T-cell (primary cell): ENCODE measurements around the gene CEP85L. TPM values are rescaled to one million over a fixed set of nuclear protein-coding genes. Genes with fewer than 3 reads are reported as not detected.
A peak's percentile ranks its signal among the peaks of the same experiment; 100 is the strongest.

ENCODE experiments used
- ATAC-seq, 4 experiments: fragments of 200-7000 bp in 3 of 4; fragments of 150-1000 bp in 1 of 4; cut with Tn5 transposase; replicated peaks in 1 of 4; 1 replicate in 3 of 4; 2 replicates in 1 of 4; pipeline ENCODE4 v1.10.0; 2021; ENCODE audit warnings: moderate library complexity in 3 of 4, mild to moderate bottlenecking in 2 of 4, moderate number of reproducible peaks in 1 of 4
- CTCF ChIA-PET, 2 donors: fragments of 300-600 bp; sonication (Branson Sonifier 250); formaldehyde crosslinking; loops; one replicate each; lab custom pipeline; 2022; ENCODE audit warnings: antibody characterized with exemption in 2 of 2; lab: Charles Lee
- POLR2A ChIA-PET, 2 donors: fragments of 300-600 bp; sonication (Branson Sonifier 250); formaldehyde crosslinking; loops; one replicate each; lab custom pipeline; 2022; ENCODE audit warnings: antibody characterized with exemption in 2 of 2; lab: Charles Lee
- DNase-seq, 35 experiments: peaks; one replicate each; pipeline versions ENCODE4 v3.0.0 to v3.0.0-alpha.2; 2013 to 2023
- H3K27ac ChIP-seq: one replicate; pipeline ENCODE4 v1.5.1; 2013; ENCODE audit warnings: low read length
- H3K27me3 ChIP-seq, 2 experiments: replicated peaks in 1 of 2; 1 replicate in 1 of 2; 2 replicates in 1 of 2; pipeline versions ENCODE4 v1.6.1 to v1.7.0; 2013; ENCODE audit warnings: low read length in 1 of 2, mixed read lengths in 1 of 2; ENCODE audit not compliant: control insufficient read depth in 2 of 2, insufficient read depth in 2 of 2; ENCODE audit errors: extremely low read depth in 1 of 2
- H3K36me3 ChIP-seq, 2 donors: 1 replicate in 1 of 2; 2 replicates in 1 of 2; pipeline versions ENCODE4 v1.6.1 to v1.7.0; 2013; ENCODE audit warnings: low read length in 1 of 2; ENCODE audit not compliant: control insufficient read depth in 2 of 2, insufficient read depth in 1 of 2; ENCODE audit errors: extremely low read depth in 1 of 2
- H3K4me1 ChIP-seq, 2 experiments: 1 replicate in 1 of 2; 2 replicates in 1 of 2; pipeline versions ENCODE4 v1.6.1 to v1.7.0; 2013; ENCODE audit warnings: low read length in 2 of 2, mixed read lengths in 1 of 2; ENCODE audit not compliant: insufficient read depth in 2 of 2, control insufficient read depth in 1 of 2; ENCODE audit errors: extremely low read depth in 1 of 2
- H3K4me3 ChIP-seq, 2 donors: 1 replicate in 1 of 2; 2 replicates in 1 of 2; pipeline versions ENCODE4 v1.5.1 to v1.7.0; 2013; ENCODE audit warnings: mild to moderate bottlenecking in 2 of 2, low read length in 1 of 2, moderate library complexity in 1 of 2; ENCODE audit not compliant: control insufficient read depth in 1 of 2; ENCODE audit errors: extremely low read depth in 1 of 2
- H3K9me3 ChIP-seq: 2 replicates; pipeline ENCODE4 v1.7.0; 2013
- H3K27ac Mint-ChIP-seq, 2 donors: one replicate each; pipeline ENCODE4 v1.8.0; 2020 to 2021; ENCODE audit warnings: mild to moderate bottlenecking in 2 of 2, mixed read lengths in 2 of 2
- H3K27me3 Mint-ChIP-seq, 2 donors: one replicate each; pipeline ENCODE4 v1.8.0; 2021 to 2022; ENCODE audit warnings: mixed read lengths in 2 of 2
- H3K36me3 Mint-ChIP-seq: one replicate; pipeline ENCODE4 v1.8.0; 2021; ENCODE audit warnings: mixed read lengths
- H3K4me1 Mint-ChIP-seq, 3 donors: one replicate each; pipeline ENCODE4 v1.8.0; 2020 to 2022; ENCODE audit warnings: mixed read lengths in 3 of 3, mild to moderate bottlenecking in 1 of 3
- H3K4me3 Mint-ChIP-seq, 3 donors: one replicate each; pipeline ENCODE4 v1.8.0; 2020 to 2022; ENCODE audit warnings: mild to moderate bottlenecking in 3 of 3, mixed read lengths in 3 of 3, moderate library complexity in 3 of 3
- H3K9me3 Mint-ChIP-seq, 3 donors: one replicate each; pipeline ENCODE4 v1.8.0; 2020 to 2022; ENCODE audit warnings: mixed read lengths in 3 of 3
- WGBS: methylation state at CpG from one replicate; pipeline ENCODE4 v1.1.5; 2013; ENCODE audit warnings: missing lambda C conversion rate; ENCODE audit not compliant: insufficient coverage; 5-methylcytosine and 5-hydroxymethylcytosine counted together
- total RNA-seq, 35 experiments: library from RNA in 6 of 35; stranded (reverse) in 6 of 35; fragments of 120-200 nt in 1 of 35; gene quantifications; one replicate each; pipeline versions ENCODE4 v1.2.1 to v1.2.4 and lab custom pipeline; 2013 to 2026

CEP85L gene
- total RNA-seq, 5 donors from 2014 or later (not counting 1 experiment from before 2014, with no cell fraction given), result 49.7 to 101 (median 53.5) TPM

DNA sequence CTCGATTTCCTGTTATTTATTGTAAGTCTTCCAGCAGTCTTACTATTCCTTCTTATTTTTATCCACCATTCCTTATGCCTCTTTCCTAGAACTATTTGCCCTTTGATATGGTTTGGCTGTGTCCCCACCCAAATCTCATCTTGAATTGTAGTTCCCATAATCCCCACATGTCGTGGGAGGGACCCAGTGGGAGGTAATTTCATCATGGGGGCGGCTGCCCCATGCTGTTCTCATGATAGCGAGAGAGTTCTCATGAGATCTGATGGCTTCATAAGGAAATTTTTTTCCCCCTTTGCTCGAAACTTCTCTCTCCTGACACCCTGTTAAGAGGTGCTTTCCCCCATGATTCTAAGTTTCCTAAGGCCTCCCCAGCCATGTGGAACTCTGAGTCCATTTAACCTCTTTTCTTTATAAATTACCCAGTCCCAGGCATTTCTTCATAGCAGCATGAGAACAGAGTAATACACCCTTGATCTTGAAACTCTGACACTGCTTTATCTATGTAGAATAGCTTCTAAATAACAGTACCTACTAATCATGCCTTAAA is 54.5 kb downstream of the CEP85L start:
- WGBS, result 65% methylated on average over 2 of the region's 5 CpGs
- peaks cover 0 to 5% of the 10 kb centered on the region in 2 donors for H3K36me3 ChIP-seq
- Mint-ChIP-seq H3K4me1 (peaks cover 53 to 60% (median 58%) of the 10 kb centered on the region in 3 donors), H3K27me3 (no peaks in the 10 kb centered on the region), H3K9me3 (no peaks in the 10 kb centered on the region), H3K4me3 (no peak overlapping the region), H3K36me3 (peaks cover 40% of the 10 kb centered on the region), H3K27ac (peak overlapping the region; percentile 42 to 59)
- POLR2A ChIA-PET, result interaction anchor here in 1 of 2 donors (0.9 kb wide), 1 partner anchor 13 kb away, joined by 4 read pairs; no protein-coding TSS in a partner anchor
- CTCF ChIA-PET, result interaction anchor here in 1 of 2 donors (1.0 kb wide), 1 partner anchor 9 kb away, joined by 3 read pairs; no protein-coding TSS in a partner anchor
- H3K27me3 ChIP-seq, result no peaks in the 10 kb centered on the region
- ATAC-seq (no peak), DNase-seq (no peak)
- no peak overlapping the region for H3K4me3 ChIP-seq
- no peaks in the 10 kb centered on the region for H3K9me3 ChIP-seq
- no peak overlapping the region for H3K27ac ChIP-seq
- no peaks in the 10 kb centered on the region for H3K4me1 ChIP-seq

DNA sequence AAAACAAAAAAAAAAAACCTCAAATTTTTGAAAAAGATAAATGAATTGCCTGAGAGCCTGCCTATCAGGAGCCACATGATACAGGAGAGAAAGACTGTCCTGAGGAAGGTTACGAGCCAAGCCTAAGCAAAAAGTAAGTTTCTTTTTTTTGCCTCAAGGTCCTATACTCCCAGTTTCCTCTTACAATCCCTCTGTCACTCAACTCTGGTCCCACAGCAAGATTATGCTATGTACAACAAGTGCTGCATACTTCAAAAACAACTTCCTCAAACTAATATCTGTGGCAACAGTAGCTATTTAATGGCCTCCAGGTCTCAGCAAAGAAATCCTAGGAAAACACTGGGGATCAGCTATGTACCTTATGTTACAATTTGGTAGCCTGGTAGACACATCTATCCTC is 56.5 kb downstream of the CEP85L start:
- DNase-seq (no peak), ATAC-seq (no peak)
- Mint-ChIP-seq H3K27ac (no peak overlapping the region), H3K27me3 (no peaks in the 10 kb centered on the region), H3K36me3 (peaks cover 38% of the 10 kb centered on the region), H3K4me1 (peaks cover 60 to 67% (median 62%) of the 10 kb centered on the region in 3 donors), H3K9me3 (no peaks in the 10 kb centered on the region), H3K4me3 (no peak overlapping the region)
- peaks cover 0 to 14% of the 10 kb centered on the region in 2 donors for H3K36me3 ChIP-seq
- H3K27ac ChIP-seq, result no peak overlapping the region
- CTCF ChIA-PET, result no interaction called here
- WGBS, result no CpG with 5 or more reads among the region's 1 CpG
- H3K9me3 ChIP-seq, result no peaks in the 10 kb centered on the region
- no peak overlapping the region for H3K4me3 ChIP-seq
- no peaks in the 10 kb centered on the region for H3K4me1 ChIP-seq
- no peaks in the 10 kb centered on the region for H3K27me3 ChIP-seq
- POLR2A ChIA-PET, result interaction anchor here in 1 of 2 donors (0.6 kb wide), 2 partner anchors 18 to 162 kb away, joined by 3 to 9 read pairs; no protein-coding TSS in a partner anchor

DNA sequence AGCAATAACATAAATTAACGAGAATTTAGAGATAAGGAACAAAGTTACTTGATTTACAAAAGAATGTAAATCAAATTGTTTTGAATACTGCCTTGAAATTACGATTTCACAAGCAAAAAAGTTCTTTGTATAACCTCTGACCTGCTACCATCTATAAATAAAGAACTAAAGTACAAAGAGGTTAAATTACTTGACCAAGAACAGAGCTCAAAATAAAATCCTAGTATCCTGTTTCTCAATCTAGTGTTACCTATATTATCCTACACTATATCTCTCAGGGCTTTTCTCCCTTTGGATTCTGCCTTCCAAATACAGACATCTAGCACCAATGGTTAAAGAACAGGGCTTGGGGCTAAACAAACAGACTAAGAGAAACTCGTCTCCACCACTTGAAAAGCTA is 59.5 kb downstream of the CEP85L start:
- Mint-ChIP-seq H3K27ac (peak overlapping the region in 1 of 2 donors; percentile 13), H3K4me1 (peaks cover 58 to 77% (median 63%) of the 10 kb centered on the region in 3 donors), H3K27me3 (no peaks in the 10 kb centered on the region), H3K36me3 (peaks cover 35% of the 10 kb centered on the region), H3K4me3 (no peak overlapping the region), H3K9me3 (no peaks in the 10 kb centered on the region)
- WGBS, result no CpG with 5 or more reads among the region's 3 CpGs
- no peaks in the 10 kb centered on the region for H3K9me3 ChIP-seq
- H3K4me1 ChIP-seq, result no peaks in the 10 kb centered on the region
- no peak overlapping the region for H3K4me3 ChIP-seq
- H3K27me3 ChIP-seq, result no peaks in the 10 kb centered on the region
- CTCF ChIA-PET, result interaction anchor here (0.6 to 1.2 kb wide), 3 partner anchors 9 to 26 kb away, joined by 3 to 7 read pairs (median 5); no protein-coding TSS in a partner anchor
- no peak overlapping the region for H3K27ac ChIP-seq
- H3K36me3 ChIP-seq, result peaks cover 0 to 22% of the 10 kb centered on the region in 2 donors
- DNase-seq (no peak), ATAC-seq (no peak)
- POLR2A ChIA-PET, result interaction anchor here in 1 of 2 donors (1.2 kb wide), 1 partner anchor 14 kb away, joined by 3 read pairs; no protein-coding TSS in a partner anchor

DNA sequence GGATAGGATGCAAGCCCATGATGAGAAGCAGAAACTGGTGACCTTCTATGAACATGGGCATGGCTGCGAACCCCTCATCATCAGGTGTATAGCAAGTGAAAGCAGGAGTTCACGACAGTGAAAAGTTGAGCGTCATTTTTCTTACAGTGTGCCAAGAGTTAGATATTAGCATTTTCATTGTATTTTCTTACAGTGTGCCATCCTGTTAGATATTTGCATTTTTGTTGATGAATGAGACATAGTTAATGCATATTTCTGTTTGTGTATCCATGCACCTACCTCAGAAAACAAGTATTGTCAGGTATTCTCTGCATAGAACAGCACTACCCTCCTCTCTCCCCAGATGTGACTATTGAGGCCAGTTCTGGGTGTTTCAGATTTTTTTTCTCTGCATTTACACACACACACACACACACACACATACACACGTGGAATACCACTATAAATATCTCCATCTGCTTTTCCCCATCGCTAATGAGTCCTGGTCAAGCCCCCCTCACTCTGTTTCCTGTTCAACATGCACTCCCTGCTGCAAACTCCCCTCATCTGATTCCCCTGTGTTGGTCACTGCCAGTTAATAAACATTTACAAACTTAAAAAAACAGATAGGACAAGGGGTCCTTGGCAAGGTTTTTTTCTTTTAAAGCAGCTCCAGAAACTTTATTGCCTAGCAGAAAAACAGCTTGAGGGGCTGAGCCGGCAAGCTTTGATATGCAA is 61.6 kb downstream of the CEP85L start:
- WGBS, result 82% methylated on average over 6 of the region's 6 CpGs
- DNase-seq (no peak), ATAC-seq (no peak)
- Mint-ChIP-seq H3K27ac (peak overlapping the region in 1 of 2 donors; percentile 12), H3K4me3 (no peak overlapping the region), H3K4me1 (peaks cover 66 to 84% (median 66%) of the 10 kb centered on the region in 3 donors), H3K27me3 (no peaks in the 10 kb centered on the region), H3K36me3 (peaks cover 43% of the 10 kb centered on the region), H3K9me3 (no peaks in the 10 kb centered on the region)
- Histone ChIP-seq H3K9me3 (no peaks in the 10 kb centered on the region), H3K4me3 (no peak overlapping the region), H3K4me1 (no peaks in the 10 kb centered on the region), H3K36me3 (peaks cover 4 to 31% of the 10 kb centered on the region in 2 donors), H3K27ac (no peak overlapping the region), H3K27me3 (no peaks in the 10 kb centered on the region)
- ChIA-PET CTCF (no interaction called here), POLR2A (interaction anchor here in 1 of 2 donors (0.6 kb wide), 1 partner anchor 903 kb away, joined by 3 read pairs; no protein-coding TSS in a partner anchor)

DNA sequence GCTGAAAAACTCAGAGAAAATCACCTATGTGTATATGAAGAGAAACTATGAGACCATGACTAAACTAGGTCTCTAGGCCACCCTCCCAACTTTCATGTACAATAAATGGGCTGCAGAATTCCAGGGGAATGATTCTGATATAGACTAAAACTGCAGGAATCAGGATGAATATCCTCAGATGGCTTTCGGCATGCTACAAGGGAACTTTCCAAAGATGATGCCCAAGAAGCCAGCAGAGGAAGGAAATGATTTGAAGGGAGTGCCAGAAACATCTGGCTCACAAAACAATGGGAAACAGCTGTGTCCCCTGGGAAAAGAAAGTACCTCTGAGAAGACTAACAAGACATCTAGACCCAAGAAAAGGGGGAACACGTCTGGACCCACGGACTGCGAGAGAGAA is 62.2 kb downstream of the CEP85L start:
- Mint-ChIP-seq H3K27me3 (no peaks in the 10 kb centered on the region), H3K9me3 (no peaks in the 10 kb centered on the region), H3K4me3 (no peak overlapping the region), H3K36me3 (peaks cover 42% of the 10 kb centered on the region), H3K4me1 (peaks cover 65 to 84% (median 66%) of the 10 kb centered on the region in 3 donors), H3K27ac (peak overlapping the region; percentile 16 to 56)
- Histone ChIP-seq H3K4me3 (no peak overlapping the region), H3K27me3 (no peaks in the 10 kb centered on the region), H3K36me3 (peaks cover 7 to 33% of the 10 kb centered on the region in 2 donors), H3K27ac (no peak overlapping the region), H3K4me1 (no peaks in the 10 kb centered on the region), H3K9me3 (no peaks in the 10 kb centered on the region)
- no peak for ATAC-seq
- POLR2A ChIA-PET, result interaction anchor here in 1 of 2 donors (0.6 kb wide), 1 partner anchor 26 kb away, joined by 4 read pairs; no protein-coding TSS in a partner anchor
- DNase-seq, result no peak
- CTCF ChIA-PET, result interaction anchor here in 1 of 2 donors (0.6 kb wide), 1 partner anchor 177 kb away, joined by 3 read pairs; no protein-coding TSS in a partner anchor
- WGBS, result 100% methylated on average over 1 of the region's 4 CpGs

DNA sequence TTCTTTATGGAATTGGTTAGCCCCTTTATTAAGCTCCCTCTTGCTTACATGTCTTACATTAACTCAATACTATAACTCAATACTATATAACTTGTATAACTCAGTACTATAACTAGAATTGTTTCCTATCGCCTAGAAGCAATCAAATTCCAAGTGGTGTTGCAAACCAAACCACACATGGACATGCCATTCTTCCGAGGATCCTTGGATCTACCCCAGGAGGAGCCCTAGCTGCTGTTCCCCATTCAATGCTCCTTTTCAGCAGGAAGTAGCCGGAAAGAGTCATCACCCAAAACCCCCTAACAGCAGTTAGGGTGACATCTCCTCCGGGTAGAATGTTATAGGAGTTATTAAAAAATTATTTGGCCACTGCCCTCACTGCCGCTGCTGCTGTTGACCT is 62.8 kb downstream of the CEP85L start:
- Histone ChIP-seq H3K4me3 (no peak overlapping the region), H3K9me3 (no peaks in the 10 kb centered on the region), H3K27ac (no peak overlapping the region), H3K27me3 (no peaks in the 10 kb centered on the region), H3K4me1 (no peaks in the 10 kb centered on the region), H3K36me3 (peaks cover 7 to 33% of the 10 kb centered on the region in 2 donors)
- DNase-seq, result no peak
- POLR2A ChIA-PET, result interaction anchor here in 1 of 2 donors (0.6 kb wide), 2 partner anchors 8 to 26 kb away, joined by 3 to 4 read pairs; no protein-coding TSS in a partner anchor
- CTCF ChIA-PET, result interaction anchor here in 1 of 2 donors (0.6 kb wide), 1 partner anchor 177 kb away, joined by 3 read pairs; no protein-coding TSS in a partner anchor
- no peaks in the 10 kb centered on the region for H3K27me3 Mint-ChIP-seq
- peaks cover 38% of the 10 kb centered on the region for H3K36me3 Mint-ChIP-seq
- no peak overlapping the region for H3K4me3 Mint-ChIP-seq
- peak overlapping the region in 1 of 2 donors; percentile 56 for H3K27ac Mint-ChIP-seq
- H3K9me3 Mint-ChIP-seq, result no peaks in the 10 kb centered on the region
- peaks cover 60 to 80% (median 61%) of the 10 kb centered on the region in 3 donors for H3K4me1 Mint-ChIP-seq
- 100% methylated on average over 2 of the region's 5 CpGs for WGBS
- ATAC-seq, result no peak
